T1000 (cell line): ENCODE measurements around the gene CENPC.
"Not testable (repeated sequence)": the region's sequence is repeated elsewhere in the genome, so short reads cannot be mapped to it uniquely, and the experiment has no call there.

Source experiments
- DNase-seq: peaks from one replicate; lab custom pipeline; 2025; ENCODE audit warnings: mixed read lengths; lab: John Stamatoyannopoulos, UW

The CENPC gene

GRCh38 chr4:67466751-67467150 lies 78.6 kb downstream of the CENPC start:
- DNase-seq, result no peak

DNA sequence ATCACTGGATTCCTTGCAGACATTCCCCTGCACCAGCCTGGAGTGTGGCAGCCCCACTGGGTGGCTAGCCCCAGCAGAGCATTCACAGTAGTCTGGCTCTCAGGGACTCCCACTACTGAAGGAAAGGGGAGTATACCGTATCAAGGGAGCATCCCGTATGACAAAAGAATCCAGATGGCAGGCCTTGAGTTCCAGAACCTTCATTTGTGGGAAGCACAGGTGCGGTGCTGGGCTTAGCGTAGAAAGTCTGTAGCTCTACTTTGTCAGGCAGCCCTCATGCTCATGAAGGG lies 79.6 kb downstream of the CENPC start:
- no peak for DNase-seq

DNA sequence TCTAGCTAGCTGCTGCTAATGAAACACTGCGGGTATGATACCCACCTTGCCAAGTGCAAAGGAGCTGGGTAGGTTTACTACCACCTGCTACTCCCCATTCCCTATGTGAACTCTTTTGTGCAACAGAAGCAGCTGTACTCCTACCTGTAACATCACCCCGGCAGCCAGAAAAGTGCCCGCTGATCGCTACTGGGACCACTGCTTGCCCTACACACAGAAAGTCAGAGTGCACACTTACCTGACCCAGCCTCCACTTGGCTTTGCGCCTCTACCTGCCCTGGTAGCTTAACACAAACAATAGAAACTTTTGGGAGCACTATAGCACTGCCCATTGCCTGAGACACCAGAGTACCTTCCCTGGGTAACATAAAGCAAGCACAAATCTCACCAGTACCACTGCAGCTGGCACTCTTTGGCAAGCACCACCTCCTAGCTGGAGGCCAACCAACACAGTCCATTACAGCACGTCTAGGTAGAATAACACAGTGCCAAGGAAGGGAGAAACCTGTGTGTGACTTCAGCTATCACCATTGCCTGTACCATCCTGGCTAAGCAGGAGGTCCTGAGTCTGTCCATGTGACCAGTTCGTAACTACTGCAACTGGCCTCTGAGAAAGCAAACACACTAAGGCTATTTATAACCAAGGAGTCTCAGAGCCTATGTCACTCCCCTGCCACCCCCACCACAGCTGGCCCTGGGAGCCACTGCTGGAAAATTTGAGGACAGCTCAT lies 80.1 kb downstream of the CENPC start:
- no peak for DNase-seq

GRCh38 chr4:67460574-67460973 lies 84.7 kb downstream of the CENPC start:
- DNase-seq, result no peak

DNA sequence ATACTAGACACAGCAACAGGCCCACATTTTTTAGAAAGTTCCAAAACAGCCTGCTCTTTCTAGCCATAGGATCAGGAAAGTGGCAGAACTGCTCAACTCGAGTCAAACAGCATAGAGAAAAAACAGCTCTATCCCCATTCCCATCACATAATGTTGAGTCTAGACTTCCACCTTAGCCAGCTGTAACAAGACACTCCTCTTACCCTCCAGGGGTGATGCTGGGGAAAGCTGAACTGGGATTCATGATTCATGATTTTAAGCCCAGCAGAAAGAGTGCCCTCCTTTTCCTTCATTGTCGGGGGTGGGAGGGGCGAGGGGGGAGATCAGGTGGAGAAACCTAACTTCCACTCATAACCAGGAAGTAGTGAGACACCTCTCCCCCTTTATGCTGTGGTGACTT lies 86.1 kb downstream of the CENPC start:
- DNase-seq, result no peak

DNA sequence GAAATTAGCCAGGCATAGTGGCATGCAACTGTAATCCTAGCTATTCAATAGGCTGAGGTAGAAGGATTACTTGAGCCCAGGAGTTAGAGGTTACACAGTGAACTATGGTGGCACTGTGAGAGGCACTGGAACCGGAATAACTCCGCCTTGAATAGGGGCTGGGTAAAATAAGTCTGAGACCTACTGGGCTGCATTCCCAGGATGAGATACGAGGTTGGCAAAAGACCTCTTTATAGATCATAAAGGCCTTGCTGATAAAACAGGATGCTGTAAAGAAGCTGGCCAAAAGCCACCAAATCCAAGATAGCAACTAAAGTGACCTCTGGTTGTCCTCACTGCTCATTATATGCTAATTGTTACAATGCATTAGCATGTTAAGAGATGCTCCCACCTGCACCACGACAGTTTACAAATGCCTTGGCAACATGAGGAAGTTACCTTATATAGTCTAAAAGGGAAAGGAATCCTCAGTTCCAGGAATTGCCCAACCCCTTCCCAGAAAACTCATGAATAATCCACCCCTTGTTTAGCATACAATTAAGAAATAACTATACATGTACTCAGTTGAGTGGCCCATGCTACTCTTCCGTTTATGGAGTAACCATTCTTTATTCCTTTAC lies 88.6 kb downstream of the CENPC start:
- no peak for DNase-seq

- DNase-seq, result not testable (repeated sequence)
These were observed 92.5 kb downstream of the CENPC start for GRCh38 chr4:67452846-67453205.

DNA sequence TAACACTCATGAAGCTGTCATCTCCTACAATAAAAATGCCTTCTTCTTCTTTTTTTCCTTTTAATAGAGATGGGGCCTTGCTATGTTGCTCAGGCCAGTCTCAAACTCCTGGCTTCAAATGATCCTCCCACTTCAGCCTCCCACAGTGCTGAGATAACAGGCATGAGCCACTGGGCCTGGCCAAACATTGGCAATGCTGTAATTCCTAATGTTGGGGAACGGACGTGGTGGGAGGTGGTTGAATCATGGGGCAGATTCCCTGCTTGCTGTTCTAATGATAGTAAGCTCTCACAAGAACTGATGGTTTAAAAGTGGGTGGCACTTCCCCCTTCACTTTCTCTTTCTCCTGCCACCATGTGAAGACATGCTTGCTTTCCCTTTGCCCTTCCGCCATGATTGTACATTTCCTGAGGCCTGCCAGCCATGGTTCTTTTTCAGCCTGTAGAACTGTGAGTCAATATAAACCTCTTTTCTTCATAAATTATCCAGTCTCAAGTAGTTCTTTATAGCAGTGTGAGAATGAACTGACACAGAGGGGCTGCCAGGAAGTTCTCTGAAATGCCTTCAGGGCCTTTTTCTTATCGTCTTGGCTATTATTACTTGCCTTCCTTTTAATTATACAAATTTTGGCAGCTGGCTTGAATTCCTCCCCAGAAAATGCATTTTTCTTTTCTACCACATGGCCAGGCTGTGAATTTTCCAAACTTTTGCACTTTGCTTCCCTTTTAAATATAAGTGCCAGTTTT lies 93.0 kb downstream of the CENPC start:
- no peak for DNase-seq

DNA sequence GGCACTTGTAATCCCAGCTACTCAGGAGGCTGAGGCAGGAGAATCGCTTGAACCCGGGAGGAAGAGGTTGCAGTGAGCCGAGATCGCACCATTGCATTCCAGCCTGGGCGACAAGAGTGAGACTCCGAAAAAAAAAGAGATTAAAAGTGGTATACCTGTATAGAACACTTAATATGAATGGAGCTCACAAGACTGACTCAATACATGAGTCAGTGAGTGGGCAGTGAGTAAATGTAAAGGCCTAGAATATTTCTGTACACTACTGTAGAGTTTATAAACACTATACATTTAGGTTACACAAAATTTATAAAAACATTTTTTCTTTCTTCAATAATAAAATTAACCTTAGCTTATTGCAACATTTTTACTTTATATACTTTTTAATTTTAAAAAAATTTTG lies 93.8 kb downstream of the CENPC start:
- DNase-seq, result no peak

GRCh38 chr4:67448621-67449020 lies 96.7 kb downstream of the CENPC start:
- no peak for DNase-seq

- no peak for DNase-seq
These were observed 97.4 kb downstream of the CENPC start for GRCh38 chr4:67447873-67448272.

DNA sequence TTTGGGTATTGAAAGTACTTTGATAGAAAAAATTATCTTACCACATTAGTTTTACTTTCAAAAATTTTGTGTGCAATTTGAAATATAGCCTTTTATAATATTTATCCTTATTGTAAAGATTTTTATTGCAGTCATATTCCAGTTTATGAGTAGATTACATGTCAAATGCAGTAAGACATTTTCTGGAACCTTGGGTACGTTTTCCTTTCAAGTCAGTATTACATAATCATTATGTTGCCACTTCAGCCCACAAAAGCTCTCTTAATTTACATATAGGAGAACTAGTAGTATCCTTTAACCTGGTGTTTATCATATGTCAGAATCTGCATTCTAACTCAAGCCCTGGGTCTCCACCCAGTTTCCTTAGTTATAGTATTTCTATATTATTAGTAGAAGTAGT lies 98.5 kb downstream of the CENPC start:
- DNase-seq, result no peak

- not testable (repeated sequence) for DNase-seq
These were observed 99.4 kb downstream of the CENPC start for GRCh38 chr4:67445881-67446280.

- DNase-seq, result no peak
These were observed 106.3 kb downstream of the CENPC start for GRCh38 chr4:67438975-67439374.

GRCh38 chr4:67437974-67438713 lies 107.2 kb downstream of the CENPC start:
- DNase-seq, result no peak

GRCh38 chr4:67436742-67437141 lies 108.6 kb downstream of the CENPC start:
- no peak for DNase-seq

DNA sequence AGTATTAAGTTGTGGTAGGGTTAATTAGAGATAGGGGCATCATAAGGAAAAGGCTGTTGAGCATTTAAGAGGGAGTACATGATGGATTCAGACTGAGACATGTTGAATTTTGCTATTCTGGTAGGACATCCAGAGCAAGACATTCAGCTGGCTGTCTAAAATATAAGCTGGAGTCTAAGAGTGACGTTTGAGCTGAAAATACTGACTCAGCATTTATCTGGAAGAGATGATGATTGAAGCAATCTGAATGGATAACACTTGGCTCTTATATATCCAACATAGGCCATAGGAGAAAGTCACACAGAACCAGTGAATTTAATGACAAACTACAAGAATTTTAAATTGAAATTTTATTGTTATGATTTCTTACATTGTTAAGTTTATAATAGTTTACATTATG lies 114.3 kb downstream of the CENPC start:
- no peak for DNase-seq

GRCh38 chr4:67428819-67429218 lies 116.5 kb downstream of the CENPC start:
- DNase-seq, result no peak
